K562 (cell line): ENCODE measurements around the gene SMIM29. TPM values are rescaled to one million over a fixed set of nuclear protein-coding genes. Genes with fewer than 3 reads are reported as not detected.

ENCODE experiments used
- BDP1 ChIP-seq: IDR thresholded peaks from 3 replicates; pipeline ENCODE4 v1.6.1; 2011; ENCODE audit not compliant: insufficient read length, insufficient read depth
- CTCF ChIP-seq, 3 experiments: IDR thresholded peaks in 2 of 3; conservative IDR thresholded peaks in 1 of 3; 2 replicates each; pipeline ENCODE4 v1.5.1; 2011 to 2012; ENCODE audit warnings: low read length in 3 of 3, mild to moderate bottlenecking in 3 of 3, control low read depth in 2 of 3, improper control_type of control experiment in 1 of 3, inconsistent platforms in 1 of 3, low read depth in 1 of 3, mixed read lengths in 1 of 3, moderate library complexity in 1 of 3; ENCODE audit not compliant: insufficient read depth in 2 of 3
- DMBX1 ChIP-seq: fragments of 250-450 bp; sonication (Bioruptor Pico); IDR thresholded peaks from 2 replicates; pipeline ENCODE4 v1.8.0; 2022; ENCODE audit warnings: inconsistent platforms, mild to moderate bottlenecking, moderate library complexity, borderline replicate concordance
- HDAC1 ChIP-seq, 2 experiments: fragments of 450-650 bp; IDR thresholded peaks; 2 replicates each; pipeline ENCODE4 v1.6.1; 2016 to 2017; ENCODE audit warnings: inconsistent platforms in 1 of 2, mild to moderate bottlenecking in 1 of 2, moderate library complexity in 1 of 2
- HLTF ChIP-seq: fragments of 450-650 bp; IDR thresholded peaks from 2 replicates; pipeline ENCODE4 v1.6.1; 2016
- KDM4B ChIP-seq, 2 experiments: fragments of 450-650 bp in 1 of 2; sonication (generic) in 1 of 2; IDR thresholded peaks; 2 replicates each; pipeline ENCODE4 v1.6.1; 2016 to 2017; ENCODE audit warnings: borderline replicate concordance in 2 of 2, antibody characterized with exemption in 1 of 2, low read depth in 1 of 2, mild to moderate bottlenecking in 1 of 2
- KLF16 ChIP-seq: IDR thresholded peaks from 2 replicates; pipeline ENCODE4 v1.6.1; 2016; ENCODE audit warnings: antibody characterized with exemption
- LCOR ChIP-seq: sonication (generic); formaldehyde crosslinking; IDR thresholded peaks from 2 replicates; pipeline ENCODE4 v1.8.0; 2022; ENCODE audit warnings: mild to moderate bottlenecking, missing genetic modification reagents
- LEF1 ChIP-seq: fragments of 450-650 bp; IDR thresholded peaks from 2 replicates; pipeline ENCODE4 v1.6.1; 2016; ENCODE audit warnings: mild to moderate bottlenecking
- MECOM ChIP-seq: fragments of 250-450 bp; sonication (Bioruptor Pico); IDR thresholded peaks from 2 replicates; pipeline ENCODE4 v1.8.0; 2022; ENCODE audit warnings: inconsistent platforms
- MYNN ChIP-seq, 2 experiments: sonication (generic); formaldehyde crosslinking in 1 of 2; IDR thresholded peaks; 2 replicates each; pipeline versions ENCODE4 v1.5.0 to v1.6.1; 2016 to 2020; ENCODE audit warnings: antibody characterized with exemption in 1 of 2, missing genetic modification reagents in 1 of 2
- PCBP2 ChIP-seq: fragments of 200-400 bp; formaldehyde crosslinking; IDR thresholded peaks from 2 replicates; pipeline ENCODE4 v1.6.1; 2018; ENCODE audit warnings: low read length, low read depth, mild to moderate bottlenecking, moderate library complexity; ENCODE audit not compliant: poor library complexity, severe bottlenecking
- POLR2H ChIP-seq: IDR thresholded peaks from 2 replicates; pipeline ENCODE4 v1.6.1; 2016; ENCODE audit warnings: missing genetic modification characterization, low read depth, mild to moderate bottlenecking, control low read depth, missing compliant biosample characterization, moderate library complexity
- SMARCA4 ChIP-seq: fragments of 450-650 bp; IDR thresholded peaks from 2 replicates; pipeline ENCODE4 v1.6.1; 2016
- SMARCC2 ChIP-seq: fragments of 450-650 bp; IDR thresholded peaks from 2 replicates; pipeline ENCODE4 v1.6.1; 2017; ENCODE audit warnings: antibody characterized with exemption, moderate library complexity, mild to moderate bottlenecking, low read depth
- TRIM28 ChIP-seq: fragments of 450-650 bp; IDR thresholded peaks from 2 replicates; pipeline ENCODE4 v1.6.1; 2017
- ZEB2 ChIP-seq: fragments of 450-650 bp; IDR thresholded peaks from 2 replicates; pipeline ENCODE4 v1.6.1; 2016
- ZNF639 ChIP-seq, 2 experiments: fragments of 200-800 bp in 1 of 2; sonication (Bioruptor generic) in 1 of 2; sonication (generic) in 1 of 2; formaldehyde crosslinking in 1 of 2; IDR thresholded peaks in 1 of 2; conservative IDR thresholded peaks in 1 of 2; 2 replicates each; pipeline versions ENCODE4 v1.5.0 to v1.6.1; 2016 to 2020; ENCODE audit warnings: missing compliant biosample characterization in 1 of 2, missing genetic modification characterization in 1 of 2, missing genetic modification reagents in 1 of 2
- polyA plus RNA-seq, 8 experiments: library from polyadenylated mRNA; depleted of rRNA in 4 of 8; stranded (reverse) in 5 of 8; unstranded in 3 of 8; fragments of >200 nt; fragmentation: Nextera tagmentation in 2 of 8; fragmentation: Illumina TruSeq in 1 of 8; extraction: Ambion mirVana in 2 of 8; extraction: Trizol in 1 of 8; gene quantifications; 2 replicates each; pipeline versions ENCODE4 v1.2.1 to v1.2.3, GENCODE V29; 2011 to 2014; ENCODE audit warnings: inconsistent platforms in 1 of 8, missing spikeins in 1 of 8
- total RNA-seq, 7 experiments: library from RNA; depleted of rRNA in 6 of 7; stranded (reverse); fragments of >200 nt in 6 of 7; fragmentation: Illumina TruSeq in 2 of 7; extraction: Trizol in 2 of 7; gene quantifications; 2 replicates each; pipeline versions ENCODE4 v1.2.1 to v1.2.3, GENCODE V29; 2011 to 2021; ENCODE audit warnings: low replicate concordance in 1 of 7
- TF ChIP-seq, protein P1 (sequence below): IDR thresholded peaks from 2 replicates; pipeline ENCODE4 v1.6.1; 2012; ENCODE audit warnings: low read depth, low read length, improper control_type of control experiment, borderline replicate concordance

The SMIM29 gene
- total and polyA plus RNA-seq, 9 of the 15 experiments (the other 6 are each of a cell fraction or from before 2014, with no cell fraction given), result 6.5 to 36.7 (median 20.9) TPM

- TF ChIP-seq, protein P1, sequence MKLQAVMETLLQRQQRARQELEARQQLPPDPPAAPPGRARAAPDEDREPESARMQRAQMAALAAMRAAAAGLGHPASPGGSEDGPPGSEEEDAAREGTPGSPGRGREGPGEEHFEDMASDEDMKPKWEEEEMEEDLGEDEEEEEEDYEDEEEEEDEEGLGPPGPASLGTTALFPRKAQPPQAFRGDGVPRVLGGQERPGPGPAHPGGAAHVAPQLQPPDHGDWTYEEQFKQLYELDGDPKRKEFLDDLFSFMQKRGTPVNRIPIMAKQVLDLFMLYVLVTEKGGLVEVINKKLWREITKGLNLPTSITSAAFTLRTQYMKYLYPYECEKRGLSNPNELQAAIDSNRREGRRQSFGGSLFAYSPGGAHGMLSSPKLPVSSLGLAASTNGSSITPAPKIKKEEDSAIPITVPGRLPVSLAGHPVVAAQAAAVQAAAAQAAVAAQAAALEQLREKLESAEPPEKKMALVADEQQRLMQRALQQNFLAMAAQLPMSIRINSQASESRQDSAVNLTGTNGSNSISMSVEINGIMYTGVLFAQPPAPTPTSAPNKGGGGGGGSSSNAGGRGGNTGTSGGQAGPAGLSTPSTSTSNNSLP, result 0 out of 2 replicates have a peak, but pooled peaks have one; percentile 44
- peak; percentile 96; the same call in 1 of the 2 replicates for TF ChIP-seq LEF1
- no peak for TF ChIP-seq BDP1
- TF ChIP-seq KLF16, result peak; percentile 73; the same call in 1 of the 2 replicates
- 0 out of 2 replicates have a peak, but pooled peaks have one; percentile 29 for TF ChIP-seq POLR2H (tag)
- 0 out of 2 replicates have a peak, but pooled peaks have one; percentile 29 for TF ChIP-seq LCOR
- 0 out of 2 replicates have a peak, but pooled peaks have one; percentile 36 for TF ChIP-seq MECOM (CRISPR knock-in tag)
- TF ChIP-seq MYNN (IDR thresholded peaks at IDR 0.05), result peak; percentile 50; the same call in 1 of the 2 replicates
- no peak for TF ChIP-seq MYNN (CRISPR knock-in tag; IDR thresholded peaks at IDR 0.05)
- no peak; the same call in 1 of the 2 replicates for TF ChIP-seq HLTF
- peak; percentile 50; the same call in 1 of the 2 replicates for TF ChIP-seq SMARCA4
- peak in 2 of 3 experiments; percentile 13 to 18; a peak in 2 of 6 replicates for TF ChIP-seq CTCF (IDR thresholded peaks at IDR 0.05 in 2 of 3, conservative IDR thresholded peaks at IDR 0.05 in 1 of 3; ENCODE audit: insufficient read depth in 2 of 3, low read depth in 1 of 3, low read length in 3 of 3)
- TF ChIP-seq SMARCC2, result peak; percentile 47; the same call in 1 of the 2 replicates
- TF ChIP-seq PCBP2, result no peak
- TF ChIP-seq KDM4B (IDR thresholded peaks at IDR 0.05; ENCODE audit: borderline replicate concordance in 2 of 2, low read depth in 1 of 2), result no peak
- no peak for TF ChIP-seq ZEB2
- TF ChIP-seq ZNF639 (CRISPR knock-in tag; conservative IDR thresholded peaks at IDR 0.05 in 1 of 2, IDR thresholded peaks at IDR 0.05 in 1 of 2), result peak in 1 of 2 experiments; percentile 55; a peak in 1 of 4 replicates
- TF ChIP-seq HDAC1 (IDR thresholded peaks at IDR 0.05), result peak in 1 of 2 experiments; percentile 44; a peak in 1 of 4 replicates
- peak; percentile 23; the same call in 1 of the 2 replicates for TF ChIP-seq DMBX1 (CRISPR knock-in tag)
- TF ChIP-seq TRIM28, result 0 out of 2 replicates have a peak, but pooled peaks have one; percentile 53
These were observed 36.0 kb upstream of the SMIM29 start (continued) for GRCh38 chr6:34284563-34285447.
